Panc1 (cell line): ENCODE data around the gene DDX59. TPM values are rescaled to one million over a fixed set of nuclear protein-coding genes. Genes with fewer than 3 reads are reported as not detected.

Experiments
- ATAC-seq: fragments of 200-7000 bp; cut with Tn5 transposase; 2 replicates; pipeline ENCODE4 v1.9.1; 2020; ENCODE audit warnings: mild to moderate bottlenecking, moderate library complexity
- BruUV-seq: library from RNA; stranded (reverse); fragments of 400-500 nt; replicated peaks from 2 replicates; lab custom pipeline; 2021; lab: Mats Ljungman, UMichigan
- CTCF ChIA-PET: fragments of 300-600 bp; sonication (Branson Sonifier 250); formaldehyde crosslinking; loops from one replicate; lab custom pipeline; 2022; ENCODE audit warnings: antibody characterized with exemption; lab: Charles Lee
- POLR2A ChIA-PET: fragments of 300-600 bp; sonication (Branson Sonifier 250); formaldehyde crosslinking; loops from one replicate; lab custom pipeline; 2022; ENCODE audit warnings: antibody characterized with exemption; lab: Charles Lee
- DNase-seq: peaks from one replicate; pipeline ENCODE4 v3.0.0-alpha.2; 2010; ENCODE audit warnings: low read depth, low spot score
- H3K27ac ChIP-seq: 2 replicates; pipeline ENCODE4 v1.5.1; 2011; ENCODE audit warnings: mild to moderate bottlenecking, low read length, inconsistent platforms
- H3K27me3 ChIP-seq: fragments of 200-500 bp; sonication (Bioruptor generic); 2 replicates; pipeline ENCODE4 v1.6.0; 2014; ENCODE audit warnings: low read length, inconsistent platforms; ENCODE audit not compliant: control insufficient read depth, insufficient read depth
- H3K36me3 ChIP-seq: fragments of 200-500 bp; sonication (Bioruptor generic); 2 replicates; pipeline ENCODE4 v1.5.1; 2014; ENCODE audit warnings: inconsistent platforms, mild to moderate bottlenecking, low read length, moderate library complexity; ENCODE audit not compliant: control insufficient read depth, insufficient read depth
- H3K4me1 ChIP-seq: 2 replicates; pipeline ENCODE4 v1.5.1; 2011; ENCODE audit warnings: inconsistent platforms, mild to moderate bottlenecking, low read length, moderate library complexity; ENCODE audit not compliant: control insufficient read depth, insufficient read depth
- H3K4me3 ChIP-seq, 2 experiments: 2 replicates each; pipeline ENCODE4 v1.5.1; 2011 to 2012; ENCODE audit warnings: low read depth in 2 of 2, low read length in 2 of 2, mild to moderate bottlenecking in 2 of 2, inconsistent platforms in 1 of 2, moderate library complexity in 1 of 2
- H3K9me3 ChIP-seq: fragments of 200-500 bp; sonication (Bioruptor generic); 2 replicates; pipeline ENCODE4 v1.5.1; 2014; ENCODE audit warnings: low read depth, mild to moderate bottlenecking, inconsistent platforms, low read length, moderate library complexity; ENCODE audit not compliant: control insufficient read depth, insufficient read depth
- CTCF ChIP-seq: fragments of 450-650 bp; IDR thresholded peaks from 2 replicates; pipeline ENCODE4 v1.5.1; 2017; ENCODE audit warnings: mild to moderate bottlenecking
- POLR2AphosphoS5 ChIP-seq: IDR thresholded peaks from 2 replicates; pipeline ENCODE4 v1.6.1; 2012; ENCODE audit warnings: mild to moderate bottlenecking, low read depth, low read length, moderate library complexity
- REST ChIP-seq, 2 experiments: IDR thresholded peaks; 2 replicates each; pipeline ENCODE4 v1.6.1; 2011 to 2012; ENCODE audit warnings: low read depth in 2 of 2, control low read depth in 1 of 2, low read length in 1 of 2, mild to moderate bottlenecking in 1 of 2, moderate library complexity in 1 of 2; ENCODE audit not compliant: insufficient read depth in 1 of 2
- SIN3A ChIP-seq: IDR thresholded peaks from 2 replicates; pipeline ENCODE4 v1.6.1; 2012; ENCODE audit warnings: low read depth, mild to moderate bottlenecking, low read length, moderate library complexity, borderline replicate concordance; ENCODE audit not compliant: insufficient read depth
- TCF7L2 ChIP-seq: IDR thresholded peaks from 2 replicates; pipeline ENCODE4 v1.6.1; 2011; ENCODE audit warnings: mild to moderate bottlenecking, low read depth, low read length, inconsistent platforms
- in situ Hi-C: cut with HindIII; loops from 2 replicates; pipeline ENCODE4 v1.10.0; 2016; ENCODE audit warnings: low sequenced_read_pairs, low pct_unique_long_range_greater_than_20kb
- intact Hi-C: fragments of 100-400 bp; cut with micrococcal nuclease; formaldehyde crosslinking; loops from one replicate; pipeline ENCODE4 v1.10.0; 2022; ENCODE audit not compliant: unreplicated experiment
- total RNA-seq: library from RNA; stranded (reverse); gene quantifications from one replicate; pipeline ENCODE4 v1.2.1, GENCODE V29; 2021; ENCODE audit not compliant: unreplicated experiment

DDX59 gene
- total RNA-seq, 1 experiment from 2014 or later: 26.4 TPM

GRCh38 chr1:200626853-200627534, 42.7 kb downstream of the DDX59 start:
- H3K9me3 ChIP-seq: no peaks in the 10 kb centered on the region
- BruUV-seq: no TSS peak
- H3K4me3 ChIP-seq: no peak overlapping the region
- H3K27me3 ChIP-seq: no peaks in the 10 kb centered on the region
- ChIA-PET CTCF (no interaction called here), POLR2A (interaction anchor here (0.7 kb wide), 1 partner anchor 509 kb away, joined by 3 read pairs; no protein-coding TSS in a partner anchor)
- no peak overlapping the region for H3K27ac ChIP-seq
- no peak for DNase-seq
- intact Hi-C loops: loop anchor here (10.0 kb wide), 2 partner anchors 148 to 208 kb away; no protein-coding TSS in a partner anchor
- 0 out of 2 replicates have a peak, but pooled peaks cover under 1% of the 10 kb centered on the region for H3K4me1 ChIP-seq
- TF ChIP-seq SIN3A (no peak), CTCF (no peak), REST (IDR thresholded peaks at IDR 0.05; ENCODE audit: insufficient read depth in 1 of 2, low read depth in 2 of 2, low read length in 1 of 2) (no peak), POLR2AphosphoS5 (no peak), TCF7L2 (no peak)
- ATAC-seq: no peak
- no peaks in the 10 kb centered on the region for H3K36me3 ChIP-seq
- in situ Hi-C loops: no loop called here

GRCh38 chr1:200625381-200625824, 44.3 kb downstream of the DDX59 start:
- no peak overlapping the region for H3K27ac ChIP-seq
- ATAC-seq: no peak

More at GRCh38 chr1:200625381-200625824, 44.3 kb downstream of the DDX59 start:
- TF ChIP-seq CTCF: no peak
- TF ChIP-seq TCF7L2: no peak
- TF ChIP-seq REST (IDR thresholded peaks at IDR 0.05; ENCODE audit: insufficient read depth in 1 of 2, low read depth in 2 of 2, low read length in 1 of 2): no peak
- TF ChIP-seq SIN3A: no peak
- no peak for TF ChIP-seq POLR2AphosphoS5
- H3K9me3 ChIP-seq: no peaks in the 10 kb centered on the region
- H3K4me1 ChIP-seq: 0 out of 2 replicates have a peak, but pooled peaks cover 3% of the 10 kb centered on the region
- no peak overlapping the region for H3K4me3 ChIP-seq
- ChIA-PET POLR2A (interaction anchor here (0.7 kb wide), 1 partner anchor 44 kb away, joined by 3 read pairs; no protein-coding TSS in a partner anchor), CTCF (no interaction called here)
- BruUV-seq: no TSS peak
- in situ Hi-C loops (no loop called here), intact Hi-C loops (loop anchor here (10.0 kb wide), 2 partner anchors 149 to 209 kb away; no protein-coding TSS in a partner anchor)
- H3K36me3 ChIP-seq: no peaks in the 10 kb centered on the region
- H3K27me3 ChIP-seq: no peaks in the 10 kb centered on the region
- no peak for DNase-seq
